ENCODE measurements around the gene CTDSPL. TPM values are rescaled to one million over a fixed set of nuclear protein-coding genes. Genes with fewer than 3 reads are reported as not detected.

CTDSPL gene
- total RNA-seq, 2 donors from 2014 or later = 75.0 to 76.7 TPM

- no peak overlapping the region for H3K27ac ChIP-seq
- no peaks in the 10 kb centered on the region for H3K9me3 ChIP-seq
- intact Hi-C loops (cut with DNase I) = no loop called here
- peak; percentile 91 for DNase-seq
- peak overlapping the region in 1 of 2 donors; percentile 49 for H3K9ac ChIP-seq (ENCODE audit: low read depth in 2 of 2, low read length in 2 of 2)
- H3K4me3 ChIP-seq = no peak overlapping the region
- H3K27me3 ChIP-seq = no peaks in the 10 kb centered on the region
- peaks cover 9% of the 10 kb centered on the region for H3K36me3 ChIP-seq
- H3K4me1 ChIP-seq = peaks cover 18% of the 10 kb centered on the region
- TF ChIP-seq CTCF (IDR thresholded peaks at IDR 0.05) = peak; percentile 94
Measured at GRCh38 chr3:37996785-37997301, 135.2 kb downstream of the CTDSPL start.

DNA sequence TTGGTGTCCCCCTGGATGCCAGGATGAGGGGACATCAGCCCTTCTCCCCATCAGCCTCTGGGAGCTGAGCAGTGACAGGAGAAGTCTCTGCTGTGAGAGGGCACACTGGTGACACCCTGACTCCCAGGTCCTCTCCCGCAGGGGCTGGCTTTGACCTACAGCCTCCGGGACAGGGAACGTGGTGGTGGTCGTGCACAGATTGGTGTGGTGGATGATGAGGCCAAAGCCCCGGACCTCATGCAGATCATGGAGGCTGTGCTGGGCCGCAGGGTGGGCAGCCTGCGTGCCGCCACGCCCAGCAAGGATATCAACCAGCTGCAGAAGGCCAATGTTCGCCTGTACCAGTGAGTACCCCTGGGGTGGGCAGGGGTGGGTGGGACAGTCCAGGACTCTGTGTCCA lies 135.7 kb downstream of the CTDSPL start:
- H3K36me3 ChIP-seq = peaks cover 9% of the 10 kb centered on the region
- intact Hi-C loops (cut with DNase I) = no loop called here
- no peak overlapping the region for H3K4me3 ChIP-seq
- no peaks in the 10 kb centered on the region for H3K9me3 ChIP-seq
- H3K27me3 ChIP-seq = no peaks in the 10 kb centered on the region
- no peak for DNase-seq
- H3K9ac ChIP-seq (ENCODE audit: low read depth in 2 of 2, low read length in 2 of 2) = peak overlapping the region in 1 of 2 donors; percentile 49
- peaks cover 18% of the 10 kb centered on the region for H3K4me1 ChIP-seq
- H3K27ac ChIP-seq = no peak overlapping the region
- TF ChIP-seq CTCF (IDR thresholded peaks at IDR 0.05) = no peak

DNA sequence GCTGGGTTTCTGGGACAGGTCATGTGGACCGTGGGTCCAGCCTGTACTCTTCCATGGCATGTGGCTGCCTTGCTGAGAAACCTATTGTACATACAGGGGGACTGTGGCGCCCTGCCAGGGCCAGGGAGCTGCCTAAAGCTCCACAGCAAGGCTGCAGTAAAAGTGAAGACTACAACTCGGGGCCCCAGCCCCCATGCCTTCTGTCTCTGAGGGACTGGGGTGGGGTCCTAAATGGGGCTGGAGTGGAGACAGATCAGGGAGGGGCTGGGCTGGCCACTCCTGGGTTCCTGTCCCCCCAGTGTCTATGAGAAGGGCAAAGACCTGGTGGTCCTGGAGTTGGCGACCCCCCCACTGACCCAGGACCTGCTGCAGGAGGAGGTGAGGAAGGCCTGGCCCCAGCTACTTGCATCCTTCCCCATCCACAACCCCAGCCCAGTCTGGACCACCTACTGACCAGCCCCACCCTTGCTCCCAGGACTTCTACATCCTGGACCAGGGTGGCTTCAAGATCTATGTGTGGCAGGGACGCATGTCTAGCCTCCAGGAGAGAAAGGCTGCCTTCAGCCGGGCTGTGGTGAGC lies 136.2 kb downstream of the CTDSPL start:
- Histone ChIP-seq H3K4me1 (peaks cover 20% of the 10 kb centered on the region), H3K27me3 (no peaks in the 10 kb centered on the region), H3K9me3 (no peaks in the 10 kb centered on the region), H3K4me3 (peak overlapping the region; percentile 33), H3K36me3 (peaks cover 9% of the 10 kb centered on the region), H3K9ac (ENCODE audit: low read depth in 2 of 2, low read length in 2 of 2) (peak overlapping the region; percentile 76 to 84), H3K27ac (peak overlapping the region; percentile 84)
- DNase-seq = peak; percentile 35
- intact Hi-C loops (cut with DNase I) = no loop called here
- TF ChIP-seq CTCF (IDR thresholded peaks at IDR 0.05) = no peak

DNA sequence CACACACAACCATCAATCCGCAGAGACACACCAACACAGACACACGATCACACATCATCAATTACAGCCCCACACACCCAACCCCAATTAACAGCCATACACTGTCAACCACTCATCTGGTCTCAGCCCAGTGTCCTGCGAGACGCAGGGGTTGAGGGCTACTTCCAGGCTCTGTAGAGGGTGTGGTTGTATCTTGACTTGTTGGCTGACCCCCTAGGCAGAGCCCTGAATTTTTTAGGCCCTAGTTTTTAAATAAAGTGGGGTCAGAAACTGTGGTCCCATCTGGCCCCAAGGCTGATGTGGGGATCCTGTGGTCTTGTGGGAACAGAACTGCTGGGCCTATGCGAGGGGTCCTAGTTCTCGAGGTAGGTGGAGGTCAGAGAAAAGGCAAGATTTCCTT lies 138.2 kb downstream of the CTDSPL start:
- peaks cover 9% of the 10 kb centered on the region for H3K36me3 ChIP-seq
- DNase-seq = no peak
- H3K27me3 ChIP-seq = no peaks in the 10 kb centered on the region
- H3K4me1 ChIP-seq = peaks cover 25% of the 10 kb centered on the region
- no peaks in the 10 kb centered on the region for H3K9me3 ChIP-seq
- H3K27ac ChIP-seq = no peak overlapping the region
- no peak overlapping the region for H3K9ac ChIP-seq (ENCODE audit: low read depth in 2 of 2, low read length in 2 of 2)
- TF ChIP-seq CTCF (IDR thresholded peaks at IDR 0.05) = no peak
- intact Hi-C loops (cut with DNase I) = no loop called here
- H3K4me3 ChIP-seq = no peak overlapping the region

GRCh38 chr3:38000242-38000916 lies 138.7 kb downstream of the CTDSPL start:
- Histone ChIP-seq H3K4me1 (peaks cover 29% of the 10 kb centered on the region), H3K9me3 (no peaks in the 10 kb centered on the region), H3K4me3 (no peak overlapping the region), H3K27ac (no peak overlapping the region), H3K27me3 (no peaks in the 10 kb centered on the region), H3K36me3 (peaks cover 9% of the 10 kb centered on the region), H3K9ac (ENCODE audit: low read depth in 2 of 2, low read length in 2 of 2) (no peak overlapping the region)
- DNase-seq = no peak
- no peak for TF ChIP-seq CTCF (IDR thresholded peaks at IDR 0.05)
- intact Hi-C loops (cut with DNase I) = no loop called here
